CD14-positive monocyte (primary cell): ENCODE data around the gene CALHM4. TPM values are rescaled to one million over a fixed set of nuclear protein-coding genes. Genes with fewer than 3 reads are reported as not detected.
A peak's percentile ranks its signal among the peaks of the same experiment; 100 is the strongest.

Experiments used
- DNase-seq, 3 donors: peaks; one replicate each; pipeline ENCODE4 v3.0.0-alpha.2; 2011 to 2022
- H2AFZ ChIP-seq: 2 replicates; pipeline ENCODE4 v1.6.0; 2012; ENCODE audit warnings: mild to moderate bottlenecking, low read depth, low read length, inconsistent platforms; ENCODE audit not compliant: insufficient read depth, poor library complexity, severe bottlenecking
- H3K27ac ChIP-seq, 2 donors: 1 replicate in 1 of 2; 2 replicates in 1 of 2; pipeline ENCODE4 v1.5.1; 2012 to 2013; ENCODE audit warnings: low read length in 2 of 2, control low read depth in 1 of 2, inconsistent platforms in 1 of 2, low read depth in 1 of 2, mild to moderate bottlenecking in 1 of 2
- H3K27me3 ChIP-seq, 2 donors: one replicate each; pipeline versions ENCODE4 v1.6.0 to v1.6.1; 2011 to 2013; ENCODE audit warnings: low read length in 2 of 2; ENCODE audit not compliant: control insufficient read depth in 2 of 2, insufficient read depth in 2 of 2
- H3K36me3 ChIP-seq, 2 donors: replicated peaks in 1 of 2; 1 replicate in 1 of 2; 2 replicates in 1 of 2; pipeline versions ENCODE4 v1.5.1 to v1.6.1; 2012 to 2013; ENCODE audit warnings: low read length in 2 of 2, control low read depth in 1 of 2, inconsistent platforms in 1 of 2, mild to moderate bottlenecking in 1 of 2; ENCODE audit not compliant: insufficient read depth in 2 of 2, control insufficient read depth in 1 of 2
- H3K4me1 ChIP-seq, 2 donors: 1 replicate in 1 of 2; 2 replicates in 1 of 2; pipeline versions ENCODE4 v1.5.1 to v1.6.1; 2012 to 2013; ENCODE audit warnings: low read length in 2 of 2, control low read depth in 1 of 2, inconsistent platforms in 1 of 2, mild to moderate bottlenecking in 1 of 2, moderate library complexity in 1 of 2; ENCODE audit not compliant: insufficient read depth in 2 of 2, control insufficient read depth in 1 of 2
- H3K4me2 ChIP-seq: replicated peaks from 2 replicates; pipeline ENCODE3; 2012; ENCODE audit warnings: low read length, moderate library complexity, mild to moderate bottlenecking; ENCODE audit not compliant: poor library complexity, severe bottlenecking; ENCODE audit errors: extremely low read depth
- H3K4me3 ChIP-seq, 3 experiments: fragments of 200-600 bp in 1 of 3; sonication (generic) in 1 of 3; replicated peaks in 1 of 3; 1 replicate in 2 of 3; 2 replicates in 1 of 3; pipeline ENCODE4 v1.5.1; 2011 to 2013; ENCODE audit warnings: low read length in 3 of 3, mild to moderate bottlenecking in 3 of 3, control low read depth in 2 of 3, low read depth in 2 of 3, inconsistent platforms in 1 of 3, moderate library complexity in 1 of 3
- H3K79me2 ChIP-seq: 2 replicates; pipeline ENCODE4 v1.6.0; 2012; ENCODE audit warnings: mild to moderate bottlenecking, control low read depth, inconsistent platforms, low read length, moderate library complexity; ENCODE audit not compliant: insufficient read depth
- H3K9ac ChIP-seq: 2 replicates; pipeline ENCODE4 v1.6.0; 2017; ENCODE audit warnings: low read length, mild to moderate bottlenecking; ENCODE audit not compliant: insufficient read depth, poor library complexity, severe bottlenecking
- H3K9me3 ChIP-seq, 2 donors: replicated peaks in 1 of 2; 1 replicate in 1 of 2; 2 replicates in 1 of 2; pipeline versions ENCODE4 v1.5.1 to v1.6.1; 2012 to 2013; ENCODE audit warnings: low read length in 2 of 2, control low read depth in 1 of 2; ENCODE audit not compliant: control insufficient read depth in 1 of 2, insufficient read depth in 1 of 2
- H4K20me1 ChIP-seq: 2 replicates; pipeline ENCODE4 v1.6.0; 2012; ENCODE audit warnings: mild to moderate bottlenecking, low read length, control low read depth, moderate library complexity; ENCODE audit not compliant: insufficient read depth
- H3K27ac Mint-ChIP-seq, 7 donors: one replicate each; pipeline ENCODE4 v1.8.0; 2020; ENCODE audit warnings: mild to moderate bottlenecking in 7 of 7, mixed read lengths in 7 of 7, moderate library complexity in 6 of 7, inconsistent platforms in 2 of 7
- H3K27me3 Mint-ChIP-seq, 3 donors: one replicate each; pipeline ENCODE4 v1.8.0; 2021 to 2022; ENCODE audit warnings: low read depth in 3 of 3, mild to moderate bottlenecking in 3 of 3, mixed read lengths in 3 of 3, moderate library complexity in 3 of 3, inconsistent platforms in 1 of 3
- H3K36me3 Mint-ChIP-seq, 2 donors: one replicate each; pipeline ENCODE4 v1.8.0; 2020; ENCODE audit warnings: mixed read lengths in 2 of 2, inconsistent platforms in 1 of 2, mild to moderate bottlenecking in 1 of 2
- H3K4me1 Mint-ChIP-seq: one replicate; pipeline ENCODE4 v1.8.0; 2020; ENCODE audit warnings: mild to moderate bottlenecking, mixed read lengths
- H3K4me3 Mint-ChIP-seq, 2 donors: one replicate each; pipeline ENCODE4 v1.8.0; 2020; ENCODE audit warnings: mild to moderate bottlenecking in 2 of 2, mixed read lengths in 2 of 2, moderate library complexity in 1 of 2
- H3K9me3 Mint-ChIP-seq, 7 donors: one replicate each; pipeline ENCODE4 v1.8.0; 2020 to 2022; ENCODE audit warnings: mixed read lengths in 7 of 7, mild to moderate bottlenecking in 6 of 7, moderate library complexity in 6 of 7, inconsistent platforms in 2 of 7
- CTCF ChIP-seq: fragments of 200-600 bp; IDR thresholded peaks from one replicate; pipeline ENCODE4 v1.8.0; 2022; ENCODE audit warnings: antibody characterized with exemption, mild to moderate bottlenecking
- WGBS: methylation state at CpG from one replicate; pipeline ENCODE4 v1.1.5; 2013; ENCODE audit warnings: missing lambda C conversion rate; ENCODE audit not compliant: insufficient coverage; 5-methylcytosine and 5-hydroxymethylcytosine counted together
- intact Hi-C, 2 donors: fragments of 100-400 bp; cut with micrococcal nuclease; formaldehyde crosslinking; loops; one replicate each; pipeline versions ENCODE4 v1.15.0 to v1.15.1; 2023
- polyA plus RNA-seq, 3 donors: library from polyadenylated mRNA; depleted of rRNA in 1 of 3; unstranded in 2 of 3; stranded (reverse) in 1 of 3; fragments of 300-500 nt in 2 of 3; fragments of >200 nt in 1 of 3; fragmentation: Illumina TruSeq in 2 of 3; gene quantifications; 1 replicate in 2 of 3; 2 replicates in 1 of 3; pipeline ENCODE4 v1.2.3, GENCODE V29; 2012 to 2021

The CALHM4 gene
- polyA plus RNA-seq, 3 donors = not detected

- Histone ChIP-seq H3K27ac (no peak overlapping the region), H2AFZ (no peak overlapping the region), H4K20me1 (no peaks in the 10 kb centered on the region), H3K4me1 (peaks cover 11 to 14% of the 10 kb centered on the region in 2 donors), H3K4me2 (no peak overlapping the region), H3K9ac (no peak overlapping the region), H3K9me3 (no peaks in the 10 kb centered on the region), H3K4me3 (no peak overlapping the region), H3K79me2 (no peaks in the 10 kb centered on the region), H3K36me3 (no peaks in the 10 kb centered on the region), H3K27me3 (no peaks in the 10 kb centered on the region)
- H3K4me3 Mint-ChIP-seq = no peak overlapping the region
- DNase-seq = no peak
- no CpG with 5 or more reads among the region's 1 CpG for WGBS
- H3K27ac Mint-ChIP-seq = no peak overlapping the region
- TF ChIP-seq CTCF = no peak
- intact Hi-C loops = no loop called here
- H3K9me3 Mint-ChIP-seq = no peaks in the 10 kb centered on the region
- H3K4me1 Mint-ChIP-seq = peaks cover 17% of the 10 kb centered on the region
- no peaks in the 10 kb centered on the region for H3K36me3 Mint-ChIP-seq
- peaks cover 0 to 2% (median 1%) of the 10 kb centered on the region in 3 donors for H3K27me3 Mint-ChIP-seq
Observed at GRCh38 chr6:116528133-116528532, 25.4 kb upstream of the CALHM4 start.

- Histone ChIP-seq H3K4me3 (no peak overlapping the region), H3K4me2 (no peak overlapping the region), H3K27me3 (no peaks in the 10 kb centered on the region), H3K79me2 (no peaks in the 10 kb centered on the region), H2AFZ (peak overlapping the region; percentile 40), H3K9me3 (no peaks in the 10 kb centered on the region), H3K36me3 (no peaks in the 10 kb centered on the region), H3K27ac (no peak overlapping the region), H4K20me1 (no peaks in the 10 kb centered on the region), H3K4me1 (peaks cover 11 to 14% of the 10 kb centered on the region in 2 donors), H3K9ac (no peak overlapping the region)
- WGBS = 84% methylated on average over 3 of the region's 3 CpGs
- no peak for TF ChIP-seq CTCF
- peaks cover 0 to 2% (median 2%) of the 10 kb centered on the region in 3 donors for H3K27me3 Mint-ChIP-seq
- H3K4me1 Mint-ChIP-seq = peaks cover 17% of the 10 kb centered on the region
- no peaks in the 10 kb centered on the region for H3K9me3 Mint-ChIP-seq
- H3K36me3 Mint-ChIP-seq = no peaks in the 10 kb centered on the region
- no peak overlapping the region for H3K27ac Mint-ChIP-seq
- no peak overlapping the region for H3K4me3 Mint-ChIP-seq
- no peak for DNase-seq
- intact Hi-C loops = no loop called here
Observed at GRCh38 chr6:116528780-116529179, 24.8 kb upstream of the CALHM4 start.
